H1 (cell line): Measurements from ENCODE around the gene CLCNKB. TPM values are rescaled to one million over a fixed set of nuclear protein-coding genes. Genes with fewer than 3 reads are reported as not detected.
"Not testable (repeated sequence)": the region's sequence is repeated elsewhere in the genome, so short reads cannot be mapped to it uniquely, and the experiment has no call there.

ENCODE experiments used
- CTCF ChIA-PET: fragments of 300-600 bp; sonication (Branson Sonifier 250); formaldehyde crosslinking; loops from one replicate; lab custom pipeline; 2021; ENCODE audit not compliant: partially characterized antibody; lab: Charles Lee
- POLR2A ChIA-PET: fragments of 300-600 bp; sonication (Branson Sonifier 250); formaldehyde crosslinking; loops from one replicate; lab custom pipeline; 2021; ENCODE audit warnings: inconsistent platforms; ENCODE audit not compliant: partially characterized antibody; lab: Charles Lee
- DNase-seq, 2 experiments: peaks; one replicate each; pipeline versions ENCODE4 v3.0.0 to v3.0.0-alpha.2; 2010 to 2022; ENCODE audit warnings: low spot score in 2 of 2, low read depth in 1 of 2, mixed read lengths in 1 of 2
- FAIRE-seq: peaks from 2 replicates; lab custom pipeline; 2011; peaks lifted over from hg19 to GRCh38; lab: Jason Lieb, UNC
- H2AFZ ChIP-seq: 2 replicates; pipeline ENCODE4 v1.8.1; 2012; ENCODE audit warnings: low read length, inconsistent platforms
- H2AK5ac ChIP-seq: 2 replicates; pipeline ENCODE4 v1.6.1; 2013; ENCODE audit warnings: low read depth, low read length
- H2BK120ac ChIP-seq: replicated peaks from 2 replicates; pipeline ENCODE3; 2013; ENCODE audit warnings: low read depth, low read length, inconsistent platforms
- H2BK12ac ChIP-seq: 2 replicates; pipeline ENCODE4 v1.6.1; 2013; ENCODE audit warnings: low read depth, low read length
- H2BK15ac ChIP-seq: 2 replicates; pipeline ENCODE4 v1.6.1; 2013; ENCODE audit warnings: low read length
- H2BK20ac ChIP-seq: 2 replicates; pipeline ENCODE4 v1.6.1; 2013; ENCODE audit warnings: low read length
- H2BK5ac ChIP-seq: 2 replicates; pipeline ENCODE4 v1.6.1; 2013; ENCODE audit warnings: low read depth, low read length
- H3K14ac ChIP-seq: 2 replicates; pipeline ENCODE4 v1.6.1; 2013; ENCODE audit warnings: inconsistent platforms; ENCODE audit not compliant: insufficient read length
- H3K18ac ChIP-seq: 2 replicates; pipeline ENCODE4 v1.6.1; 2013; ENCODE audit warnings: low read length; ENCODE audit errors: extremely low read depth
- H3K23ac ChIP-seq: 2 replicates; pipeline ENCODE4 v1.6.1; 2013; ENCODE audit warnings: inconsistent platforms; ENCODE audit not compliant: insufficient read length
- H3K23me2 ChIP-seq: 2 replicates; pipeline ENCODE4 v1.6.1; 2013; ENCODE audit warnings: low read depth, low read length
- H3K27ac ChIP-seq: 2 replicates; pipeline ENCODE4 v1.6.1; 2011; ENCODE audit warnings: low read depth, low read length, inconsistent platforms
- H3K27me3 ChIP-seq, 4 experiments: replicated peaks in 1 of 4; 1 replicate in 1 of 4; 2 replicates in 3 of 4; pipeline versions ENCODE4 v1.6.1 to v1.8.1; 2011 to 2013; ENCODE audit warnings: low read length in 3 of 4, mild to moderate bottlenecking in 3 of 4, inconsistent platforms in 2 of 4, mixed read lengths in 2 of 4, moderate library complexity in 1 of 4; ENCODE audit not compliant: control insufficient read depth in 3 of 4, insufficient read depth in 3 of 4; ENCODE audit errors: extremely low read depth in 1 of 4
- H3K36me3 ChIP-seq, 4 experiments: 2 replicates each; pipeline versions ENCODE4 v1.6.1 to v1.8.1; 2011 to 2013; ENCODE audit warnings: mild to moderate bottlenecking in 4 of 4, low read length in 3 of 4, moderate library complexity in 2 of 4, control low read depth in 1 of 4, inconsistent platforms in 1 of 4; ENCODE audit not compliant: insufficient read depth in 4 of 4, control insufficient read depth in 2 of 4
- H3K4ac ChIP-seq: replicated peaks from 2 replicates; pipeline ENCODE3; 2013; ENCODE audit warnings: low read length, low read depth, mixed read lengths, inconsistent platforms; ENCODE audit not compliant: insufficient read length
- H3K4me1 ChIP-seq, 4 experiments: replicated peaks in 1 of 4; 1 replicate in 1 of 4; 2 replicates in 3 of 4; pipeline versions ENCODE4 v1.6.1 to v1.8.1; 2011 to 2013; ENCODE audit warnings: low read length in 3 of 4, inconsistent platforms in 2 of 4, mixed read lengths in 1 of 4; ENCODE audit not compliant: insufficient read depth in 4 of 4, control insufficient read depth in 3 of 4
- H3K4me2 ChIP-seq, 2 experiments: 2 replicates each; pipeline versions ENCODE4 v1.6.1 to v1.8.1; 2011 to 2013; ENCODE audit warnings: low read depth in 2 of 2, low read length in 2 of 2, control low read depth in 1 of 2, inconsistent platforms in 1 of 2, mild to moderate bottlenecking in 1 of 2; ENCODE audit not compliant: insufficient read depth in 1 of 2
- H3K4me3 ChIP-seq, 4 experiments: fragments of 200-600, 300-600 bp in 1 of 4; sonication (generic), shearing (Covaris generic), sonication (Bioruptor Twin) in 1 of 4; 2 replicates each; pipeline versions ENCODE4 v1.5.1 to v1.8.1; 2011 to 2016; ENCODE audit warnings: low read length in 4 of 4, low read depth in 3 of 4, control low read depth in 2 of 4, inconsistent platforms in 2 of 4, mild to moderate bottlenecking in 2 of 4, mixed read lengths in 1 of 4, moderate library complexity in 1 of 4; ENCODE audit not compliant: insufficient read depth in 2 of 4; ENCODE audit errors: extremely low read depth in 1 of 4
- H3K56ac ChIP-seq: replicated peaks from 2 replicates; pipeline ENCODE3; 2013; ENCODE audit warnings: low read depth, mild to moderate bottlenecking, mixed read lengths, low read length, inconsistent platforms; ENCODE audit not compliant: insufficient read length
- H3K79me1 ChIP-seq: 2 replicates; pipeline ENCODE4 v1.6.1; 2013; ENCODE audit warnings: low read depth, low read length, control low read depth
- H3K79me2 ChIP-seq, 2 experiments: 2 replicates each; pipeline versions ENCODE4 v1.6.1 to v1.8.1; 2012 to 2013; ENCODE audit warnings: low read length in 2 of 2, mild to moderate bottlenecking in 2 of 2, inconsistent platforms in 1 of 2; ENCODE audit not compliant: insufficient read depth in 2 of 2, control insufficient read depth in 1 of 2
- H3K9ac ChIP-seq, 4 experiments: replicated peaks in 1 of 4; 1 replicate in 1 of 4; 2 replicates in 3 of 4; pipeline versions ENCODE4 v1.6.1 to v1.8.1; 2011 to 2013; ENCODE audit warnings: low read depth in 3 of 4, low read length in 3 of 4, control low read depth in 2 of 4, mild to moderate bottlenecking in 2 of 4, moderate library complexity in 2 of 4, inconsistent platforms in 1 of 4; ENCODE audit errors: extremely low read depth in 1 of 4
- H3K9me3 ChIP-seq, 2 experiments: 2 replicates each; pipeline versions ENCODE4 v1.6.1 to v1.8.1; 2012 to 2013; ENCODE audit warnings: mild to moderate bottlenecking in 2 of 2, moderate library complexity in 2 of 2, control low read depth in 1 of 2, inconsistent platforms in 1 of 2, low read depth in 1 of 2, low read length in 1 of 2, mixed read lengths in 1 of 2; ENCODE audit not compliant: insufficient read depth in 2 of 2
- H4K20me1 ChIP-seq, 2 experiments: replicated peaks in 1 of 2; 2 replicates each; pipeline versions ENCODE3 to v1.8.1; 2011 to 2013; ENCODE audit warnings: inconsistent platforms in 2 of 2, low read length in 2 of 2, mild to moderate bottlenecking in 1 of 2; ENCODE audit not compliant: insufficient read depth in 2 of 2, control insufficient read depth in 1 of 2
- H4K5ac ChIP-seq: 2 replicates; pipeline ENCODE4 v1.6.1; 2013; ENCODE audit warnings: low read length, low read depth, mixed read lengths, inconsistent platforms; ENCODE audit not compliant: insufficient read length
- H4K8ac ChIP-seq: 2 replicates; pipeline ENCODE4 v1.8.0; 2013; ENCODE audit warnings: mild to moderate bottlenecking, moderate library complexity, low read length, inconsistent platforms; ENCODE audit not compliant: insufficient read depth; ENCODE audit errors: extremely low read depth
- H4K91ac ChIP-seq: replicated peaks from 2 replicates; pipeline ENCODE3; 2013; ENCODE audit warnings: low read length, mixed read lengths, inconsistent platforms; ENCODE audit not compliant: insufficient read length
- KDM1A ChIP-seq: fragments of 200-600, 300-600 bp; sonication (generic); IDR thresholded peaks from 2 replicates; pipeline ENCODE4 v1.7.1; 2016; ENCODE audit warnings: mild to moderate bottlenecking, low read length, borderline replicate concordance
- WGBS, 2 experiments: shearing (Covaris generic) in 1 of 2; methylation state at CpG; one replicate each; pipeline versions ENCODE4 v1.1.6 to v1.1.7; 2013 to 2015; ENCODE audit warnings: low lambda C conversion rate in 2 of 2, mixed read lengths in 2 of 2, inconsistent platforms in 1 of 2, low coverage in 1 of 2, missing lambda C conversion rate in 1 of 2; ENCODE audit not compliant: insufficient replicate concordance in 2 of 2, insufficient coverage in 1 of 2, insufficient read length in 1 of 2; ENCODE audit errors: extremely low coverage in 1 of 2, missing lambda C conversion rate in 1 of 2; 5-methylcytosine and 5-hydroxymethylcytosine counted together
- polyA plus RNA-seq, 7 experiments: library from polyadenylated mRNA; depleted of rRNA in 3 of 7; stranded (reverse) in 5 of 7; unstranded in 2 of 7; fragments of >200 nt in 5 of 7; fragments of 200-250 nt in 2 of 7; gene quantifications; 1 replicate in 5 of 7; 2 replicates in 1 of 7; 4 replicates in 1 of 7; pipeline versions ENCODE4 v1.2.1 to v1.2.3, GENCODE V29; 2011 to 2013; ENCODE audit warnings: missing spikeins in 2 of 7, mixed read lengths in 2 of 7
- total RNA-seq: library from RNA; stranded (reverse); fragmentation: NEBNext Ultra II Directional; extraction: Animal tissue kit (Norgen Biotek cat#: 25700); gene quantifications from 2 replicates; pipeline ENCODE4 v1.2.1, GENCODE V29; 2021

The CLCNKB gene
- total and polyA plus RNA-seq, 2 of the 8 experiments (the other 6 are each of a cell fraction or from before 2014, with no cell fraction given): 1.2 to 3.5 TPM

GRCh38 chr1:16033103-16033632 is 10.4 kb upstream of the CLCNKB start:
- not testable (repeated sequence) for H4K20me1 ChIP-seq, H2AK5ac ChIP-seq, H3K36me3 ChIP-seq, H3K4me3 ChIP-seq, H2BK15ac ChIP-seq, H3K56ac ChIP-seq, H3K23ac ChIP-seq, H3K4me1 ChIP-seq, FAIRE-seq, H3K27me3 ChIP-seq, H3K79me2 ChIP-seq, DNase-seq, H2BK120ac ChIP-seq, H2AFZ ChIP-seq, H3K27ac ChIP-seq, H4K8ac ChIP-seq, H3K79me1 ChIP-seq, H4K91ac ChIP-seq, H2BK20ac ChIP-seq, H3K4me2 ChIP-seq, H2BK12ac ChIP-seq, H2BK5ac ChIP-seq, H3K14ac ChIP-seq, H3K9ac ChIP-seq, H3K18ac ChIP-seq, H3K9me3 ChIP-seq, H3K23me2 ChIP-seq, H3K4ac ChIP-seq, H4K5ac ChIP-seq
- WGBS, 2 experiments: 44% methylated on average over 7 of the region's 7 CpGs; no CpG with 5 or more reads in 1 of the 2 experiments
- CTCF ChIA-PET: interaction anchor here (0.6 to 4.8 kb wide), 20 partner anchors 8 to 234 kb away, joined by 3 to 41 read pairs (median 4); partner anchors contain the start of genes CLCNKA, FAM131C, HSPB7 and SRARP
- POLR2A ChIA-PET: interaction anchor here (0.6 kb wide), 1 partner anchor 152 kb away, joined by 3 read pairs; no protein-coding TSS in a partner anchor
- TF ChIP-seq KDM1A: peak; percentile 81; the same call in 1 of the 2 replicates
